Esophagus (tissue), 2 donors: ENCODE results near the gene CYB5D1. TPM values are rescaled to one million over a fixed set of nuclear protein-coding genes. Genes with fewer than 3 reads are reported as not detected.

ENCODE experiments used
- H3K27ac ChIP-seq, 2 donors: one replicate each; pipeline ENCODE4 v1.5.1; 2013; ENCODE audit warnings: low read depth in 2 of 2, mild to moderate bottlenecking in 2 of 2, inconsistent platforms in 1 of 2, low read length in 1 of 2, moderate library complexity in 1 of 2
- H3K27me3 ChIP-seq, 2 donors: one replicate each; pipeline ENCODE4 v1.6.1; 2013; ENCODE audit warnings: low read length in 2 of 2, control low read depth in 1 of 2, mild to moderate bottlenecking in 1 of 2; ENCODE audit not compliant: insufficient read depth in 2 of 2, control insufficient read depth in 1 of 2
- H3K36me3 ChIP-seq, 2 donors: one replicate each; pipeline ENCODE4 v1.6.1; 2013; ENCODE audit warnings: low read length in 1 of 2; ENCODE audit not compliant: control insufficient read depth in 2 of 2, insufficient read depth in 2 of 2
- H3K4me1 ChIP-seq, 2 donors: one replicate each; pipeline ENCODE4 v1.6.1; 2013; ENCODE audit warnings: low read length in 1 of 2; ENCODE audit not compliant: control insufficient read depth in 2 of 2, insufficient read depth in 2 of 2
- H3K4me3 ChIP-seq, 2 donors: one replicate each; pipeline ENCODE4 v1.5.1; 2013; ENCODE audit warnings: low read length in 2 of 2, mild to moderate bottlenecking in 2 of 2, low read depth in 1 of 2, moderate library complexity in 1 of 2
- H3K9me3 ChIP-seq, 2 donors: one replicate each; pipeline ENCODE4 v1.6.1; 2013; ENCODE audit warnings: mild to moderate bottlenecking in 2 of 2, low read depth in 1 of 2, low read length in 1 of 2, moderate library complexity in 1 of 2; ENCODE audit not compliant: control insufficient read depth in 2 of 2, insufficient read depth in 1 of 2
- WGBS, 2 donors: extraction: QIAGEN DNeasy Blood & Tissue Kit; methylation state at CpG; one replicate each; pipeline ENCODE4 v1.1.7; 2013; 5-methylcytosine and 5-hydroxymethylcytosine counted together
- polyA plus RNA-seq, 2 donors: library from polyadenylated mRNA; stranded (reverse); fragments of 200-250 nt; gene quantifications; one replicate each; pipeline ENCODE4 v1.2.3, GENCODE V29; 2013
- donor health status: healthy with polysubstance abuse.
- donor health status: Bipolar disorder and iron deficiency.

The CYB5D1 gene
- polyA plus RNA-seq, 2 donors = 4.7 to 6.3 TPM

- Histone ChIP-seq H3K27me3 (no peaks in the 10 kb centered on the region), H3K9me3 (no peaks in the 10 kb centered on the region), H3K27ac (peak overlapping the region; percentile 45 to 83), H3K4me3 (peak overlapping the region in 1 of 2 donors; percentile 16), H3K4me1 (peaks cover 9 to 22% of the 10 kb centered on the region in 2 donors), H3K36me3 (no peaks in the 10 kb centered on the region)
- WGBS, 2 donors = 21 to 28% methylated on average over 8 to 11 of the region's 12 CpGs
Measured at GRCh38 chr17:7838090-7839075, 19.4 kb upstream of the CYB5D1 start.

GRCh38 chr17:7839190-7839875, 18.5 kb upstream of the CYB5D1 start:
- peak overlapping the region; percentile 45 to 83 for H3K27ac ChIP-seq
- no peaks in the 10 kb centered on the region for H3K27me3 ChIP-seq
- H3K4me1 ChIP-seq = peaks cover 9 to 19% of the 10 kb centered on the region in 2 donors
- no peaks in the 10 kb centered on the region for H3K9me3 ChIP-seq
- WGBS, 2 donors = 44 to 54% methylated on average over 6 of the region's 6 CpGs
- H3K4me3 ChIP-seq = no peak overlapping the region
- no peaks in the 10 kb centered on the region for H3K36me3 ChIP-seq

- Histone ChIP-seq H3K27me3 (no peaks in the 10 kb centered on the region), H3K27ac (peak overlapping the region in 1 of 2 donors; percentile 83), H3K9me3 (no peaks in the 10 kb centered on the region), H3K36me3 (no peaks in the 10 kb centered on the region), H3K4me3 (no peak overlapping the region), H3K4me1 (peaks cover 9 to 19% of the 10 kb centered on the region in 2 donors)
- 38 to 52% methylated on average over 2 of the region's 2 CpGs for WGBS, 2 donors
Measured at GRCh38 chr17:7839876-7840261, 17.9 kb upstream of the CYB5D1 start.

GRCh38 chr17:7840441-7840840, 17.4 kb upstream of the CYB5D1 start:
- Histone ChIP-seq H3K9me3 (no peaks in the 10 kb centered on the region), H3K36me3 (peaks cover 0 to 1% of the 10 kb centered on the region in 2 donors), H3K27ac (no peak overlapping the region), H3K4me3 (no peak overlapping the region), H3K4me1 (peaks cover 11 to 24% of the 10 kb centered on the region in 2 donors), H3K27me3 (no peaks in the 10 kb centered on the region)
- WGBS, 2 donors = 32 to 46% methylated on average over 1 of the region's 1 CpG

- 64 to 67% methylated on average over 1 of the region's 1 CpG for WGBS, 2 donors
- Histone ChIP-seq H3K27ac (peak overlapping the region; percentile 98 to 100), H3K4me1 (peaks cover 11 to 25% of the 10 kb centered on the region in 2 donors), H3K4me3 (no peak overlapping the region), H3K9me3 (no peaks in the 10 kb centered on the region), H3K36me3 (peaks cover 0 to 4% of the 10 kb centered on the region in 2 donors), H3K27me3 (no peaks in the 10 kb centered on the region)
Measured at GRCh38 chr17:7840875-7841274, 16.9 kb upstream of the CYB5D1 start.

GRCh38 chr17:7841396-7841914, 16.3 kb upstream of the CYB5D1 start:
- Histone ChIP-seq H3K36me3 (peaks cover 0 to 8% of the 10 kb centered on the region in 2 donors), H3K27ac (peak overlapping the region; percentile 98 to 100), H3K4me3 (peak overlapping the region; percentile 46 to 67), H3K9me3 (no peaks in the 10 kb centered on the region), H3K27me3 (no peaks in the 10 kb centered on the region), H3K4me1 (peaks cover 11 to 25% of the 10 kb centered on the region in 2 donors)
- 2 to 3% methylated on average over 25 to 34 of the region's 34 CpGs for WGBS, 2 donors

GRCh38 chr17:7841915-7842379, 15.9 kb upstream of the CYB5D1 start:
- H3K36me3 ChIP-seq = peaks cover 0 to 12% of the 10 kb centered on the region in 2 donors
- peak overlapping the region; percentile 46 to 67 for H3K4me3 ChIP-seq
- 0 to 1% methylated on average over 44 to 46 of the region's 46 CpGs for WGBS, 2 donors
- H3K4me1 ChIP-seq = peaks cover 11 to 23% of the 10 kb centered on the region in 2 donors
- no peaks in the 10 kb centered on the region for H3K9me3 ChIP-seq
- peak overlapping the region; percentile 98 to 100 for H3K27ac ChIP-seq
- H3K27me3 ChIP-seq = no peaks in the 10 kb centered on the region

- peak overlapping the region; percentile 46 to 67 for H3K4me3 ChIP-seq
- H3K27me3 ChIP-seq = no peaks in the 10 kb centered on the region
- no peaks in the 10 kb centered on the region for H3K9me3 ChIP-seq
- H3K36me3 ChIP-seq = peaks cover 0 to 17% of the 10 kb centered on the region in 2 donors
- WGBS, 2 donors = 0% methylated on average over 47 of the region's 47 CpGs
- peaks cover 11 to 23% of the 10 kb centered on the region in 2 donors for H3K4me1 ChIP-seq
- H3K27ac ChIP-seq = peak overlapping the region; percentile 98 to 100
Measured at GRCh38 chr17:7842380-7843256, 15.2 kb upstream of the CYB5D1 start.

- Histone ChIP-seq H3K9me3 (no peaks in the 10 kb centered on the region), H3K27me3 (no peaks in the 10 kb centered on the region), H3K36me3 (peaks cover 0 to 20% of the 10 kb centered on the region in 2 donors), H3K27ac (peak overlapping the region; percentile 98 to 100), H3K4me1 (peaks cover 11 to 23% of the 10 kb centered on the region in 2 donors), H3K4me3 (peak overlapping the region; percentile 46 to 67)
- 0 to 1% methylated on average over 17 of the region's 17 CpGs for WGBS, 2 donors
Measured at GRCh38 chr17:7843257-7843535, 14.6 kb upstream of the CYB5D1 start.
